ENCODE data around the gene CD101.
"Not testable (repeated sequence)": the region's sequence is repeated elsewhere in the genome, so short reads cannot be mapped to it uniquely, and the experiment has no call there.

Gene CD101

GRCh38 chr1:117001254-117001927 lies at the start of gene CD101:
TSS of gene CD101 (plus strand) at chr1:117001760. CDS start at chr1:117001818, 58 bp downstream.
- DNase-seq (ENCODE audit: low read depth in 2 of 2, low spot score in 1 of 2): no peak

- no peak for DNase-seq (ENCODE audit: low read depth in 2 of 2, low spot score in 1 of 2)
Measured at GRCh38 chr1:116952738-116953275, 48.8 kb upstream of the CD101 start.

GRCh38 chr1:116954440-116954839 lies 47.1 kb upstream of the CD101 start:
- DNase-seq (ENCODE audit: low read depth in 2 of 2, low spot score in 1 of 2): no peak

- no peak for DNase-seq (ENCODE audit: low read depth in 2 of 2, low spot score in 1 of 2)
Measured at GRCh38 chr1:116956378-116956777, 45.2 kb upstream of the CD101 start.

GRCh38 chr1:116957646-116958045 lies 43.9 kb upstream of the CD101 start:
- no peak for DNase-seq (ENCODE audit: low read depth in 2 of 2, low spot score in 1 of 2)

- DNase-seq (ENCODE audit: low read depth in 2 of 2, low spot score in 1 of 2): no peak
Measured at GRCh38 chr1:116958110-116958509, 43.5 kb upstream of the CD101 start.

- DNase-seq (ENCODE audit: low read depth in 2 of 2, low spot score in 1 of 2): no peak
Measured at GRCh38 chr1:116958977-116959376, 42.6 kb upstream of the CD101 start.

- DNase-seq (ENCODE audit: low read depth in 2 of 2, low spot score in 1 of 2): no peak
Measured at GRCh38 chr1:116961606-116962005, 40.0 kb upstream of the CD101 start.

GRCh38 chr1:116962987-116963639 lies 38.4 kb upstream of the CD101 start:
- DNase-seq (ENCODE audit: low read depth in 2 of 2, low spot score in 1 of 2): no peak

GRCh38 chr1:116966791-116967190 lies 34.8 kb upstream of the CD101 start:
- DNase-seq (ENCODE audit: low read depth in 2 of 2, low spot score in 1 of 2): no peak

- DNase-seq (ENCODE audit: low read depth in 2 of 2, low spot score in 1 of 2): no peak
Measured at GRCh38 chr1:116968724-116969123, 32.8 kb upstream of the CD101 start.

GRCh38 chr1:116971258-116971860 lies 30.2 kb upstream of the CD101 start:
- DNase-seq (ENCODE audit: low read depth in 2 of 2, low spot score in 1 of 2): no peak

GRCh38 chr1:116971965-116972673 lies 29.4 kb upstream of the CD101 start:
- no peak for DNase-seq (ENCODE audit: low read depth in 2 of 2, low spot score in 1 of 2)

GRCh38 chr1:116972674-116973030 lies 28.9 kb upstream of the CD101 start:
- DNase-seq (ENCODE audit: low read depth in 2 of 2, low spot score in 1 of 2): no peak

- not testable (repeated sequence) for DNase-seq (ENCODE audit: low read depth in 2 of 2, low spot score in 1 of 2)
Measured at GRCh38 chr1:116980309-116980708, 21.3 kb upstream of the CD101 start.

GRCh38 chr1:116981521-116982037 lies 20.0 kb upstream of the CD101 start:
- no peak for DNase-seq (ENCODE audit: low read depth in 2 of 2, low spot score in 1 of 2)

- DNase-seq (ENCODE audit: low read depth in 2 of 2, low spot score in 1 of 2): no peak
Measured at GRCh38 chr1:116982319-116983004, 19.1 kb upstream of the CD101 start.

GRCh38 chr1:116983112-116983511 lies 18.4 kb upstream of the CD101 start:
- no peak for DNase-seq (ENCODE audit: low read depth in 2 of 2, low spot score in 1 of 2)

GRCh38 chr1:116983678-116984077 lies 17.9 kb upstream of the CD101 start:
- no peak for DNase-seq (ENCODE audit: low read depth in 2 of 2, low spot score in 1 of 2)

- DNase-seq (ENCODE audit: low read depth in 2 of 2, low spot score in 1 of 2): no peak
Measured at GRCh38 chr1:116984406-116985160, 17.0 kb upstream of the CD101 start.

All from stimulated activated CD8-positive, alpha-beta memory T cell treated with anti-CD3 and anti-CD28 coated beads, Interleukin-4, amount 100 ng/mL, for 1 hour (primary cell).